ENCODE data around the gene KY. TPM values are rescaled to one million over a fixed set of nuclear protein-coding genes. Genes with fewer than 3 reads are reported as not detected.

KY gene
- total RNA-seq, 1 donor from 2014 or later: not detected

- no peak overlapping the region for H3K4me3 Mint-ChIP-seq (ENCODE audit: unreplicated experiment)
Measured at GRCh38 chr3:134647902-134648760, 2.7 kb downstream of the KY start.

GRCh38 chr3:134646086-134646485, 4.7 kb downstream of the KY start:
- H3K27ac Mint-ChIP-seq (ENCODE audit: unreplicated experiment): no peak overlapping the region
- H3K27me3 Mint-ChIP-seq (ENCODE audit: unreplicated experiment): peaks cover 7% of the 10 kb centered on the region
- no peaks in the 10 kb centered on the region for H3K9me3 Mint-ChIP-seq (ENCODE audit: unreplicated experiment)
- H3K4me3 Mint-ChIP-seq (ENCODE audit: unreplicated experiment): no peak overlapping the region
- no peak for DNase-seq
- no peaks in the 10 kb centered on the region for H3K4me1 Mint-ChIP-seq (ENCODE audit: low read depth, unreplicated experiment)
- H3K36me3 Mint-ChIP-seq (ENCODE audit: unreplicated experiment): peaks cover 4% of the 10 kb centered on the region
- TF ChIP-seq CTCF (IDR thresholded peaks at IDR 0.05; ENCODE audit: partially characterized antibody, unreplicated experiment): no peak

More at GRCh38 chr3:134647902-134648760, 2.7 kb downstream of the KY start:
- TF ChIP-seq CTCF (IDR thresholded peaks at IDR 0.05; ENCODE audit: partially characterized antibody, unreplicated experiment): no peak
- Mint-ChIP-seq H3K27me3 (ENCODE audit: unreplicated experiment) (peaks cover 8% of the 10 kb centered on the region), H3K27ac (ENCODE audit: unreplicated experiment) (no peak overlapping the region), H3K36me3 (ENCODE audit: unreplicated experiment) (peaks cover 4% of the 10 kb centered on the region), H3K9me3 (ENCODE audit: unreplicated experiment) (no peaks in the 10 kb centered on the region), H3K4me1 (ENCODE audit: low read depth, unreplicated experiment) (peaks cover 4% of the 10 kb centered on the region)
- DNase-seq: no peak

GRCh38 chr3:134645515-134645914, 5.3 kb downstream of the KY start:
- no peak for TF ChIP-seq CTCF (IDR thresholded peaks at IDR 0.05; ENCODE audit: partially characterized antibody, unreplicated experiment)
- Mint-ChIP-seq H3K4me1 (ENCODE audit: low read depth, unreplicated experiment) (no peaks in the 10 kb centered on the region), H3K27ac (ENCODE audit: unreplicated experiment) (no peak overlapping the region), H3K27me3 (ENCODE audit: unreplicated experiment) (peaks cover 7% of the 10 kb centered on the region), H3K4me3 (ENCODE audit: unreplicated experiment) (no peak overlapping the region), H3K9me3 (ENCODE audit: unreplicated experiment) (no peaks in the 10 kb centered on the region), H3K36me3 (ENCODE audit: unreplicated experiment) (peaks cover 4% of the 10 kb centered on the region)
- no peak for DNase-seq

- Mint-ChIP-seq H3K27me3 (ENCODE audit: unreplicated experiment) (peaks cover 5% of the 10 kb centered on the region), H3K4me3 (ENCODE audit: unreplicated experiment) (no peak overlapping the region), H3K9me3 (ENCODE audit: unreplicated experiment) (no peaks in the 10 kb centered on the region), H3K36me3 (ENCODE audit: unreplicated experiment) (peaks cover 4% of the 10 kb centered on the region), H3K27ac (ENCODE audit: unreplicated experiment) (no peak overlapping the region), H3K4me1 (ENCODE audit: low read depth, unreplicated experiment) (no peaks in the 10 kb centered on the region)
- TF ChIP-seq CTCF (IDR thresholded peaks at IDR 0.05; ENCODE audit: partially characterized antibody, unreplicated experiment): no peak
- DNase-seq: no peak
Measured at GRCh38 chr3:134644731-134645514, 5.9 kb downstream of the KY start.
